NOMO-1 treated with dmso at 0.1 percent for 144 hours (cell line): Measurements from ENCODE around the gene CNGA3.

Experiments used
- DNase-seq: peaks from one replicate; lab custom pipeline; 2025; ENCODE audit not compliant: unreplicated experiment; lab: John Stamatoyannopoulos, UW

CNGA3 gene

DNA sequence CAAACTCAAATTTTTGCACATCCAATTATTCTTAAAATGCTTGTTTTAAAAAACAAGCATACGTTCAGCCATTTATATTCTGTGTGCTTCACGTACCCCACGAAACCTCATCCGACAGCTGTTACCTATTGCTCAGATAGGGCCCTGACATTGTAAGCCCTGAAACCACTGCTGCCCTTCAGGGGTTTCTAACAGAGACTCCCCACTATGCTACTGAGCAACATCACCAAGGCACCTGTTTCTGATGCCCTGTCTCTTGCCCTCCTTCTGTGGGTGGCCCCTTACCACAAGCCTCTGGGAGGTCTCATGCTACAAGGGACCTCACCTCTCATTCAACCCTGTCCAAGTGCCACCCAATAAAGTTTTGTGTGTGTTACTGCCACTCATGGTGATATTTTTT is 18.5 kb upstream of the CNGA3 start:
- no peak for DNase-seq

DNA sequence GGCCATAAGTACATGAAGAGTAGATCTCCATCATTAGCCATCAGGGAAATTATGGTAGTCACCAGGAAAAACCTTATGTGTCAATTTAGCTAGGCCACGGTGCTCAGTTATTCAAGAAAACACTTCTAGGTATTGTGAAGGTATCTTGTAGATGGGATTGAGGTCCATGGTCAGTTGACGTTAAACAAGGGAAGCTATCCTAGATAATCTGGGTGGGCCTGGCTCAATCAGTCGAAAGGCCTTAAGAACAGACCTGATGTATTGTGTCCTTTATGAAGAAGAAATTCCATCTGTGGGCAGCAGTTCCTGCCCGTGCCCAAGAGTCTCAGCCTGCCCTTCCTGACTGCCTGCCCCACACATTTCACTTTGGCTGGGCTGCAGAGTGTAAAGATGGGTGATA is 16.7 kb upstream of the CNGA3 start:
- no peak for DNase-seq

DNA sequence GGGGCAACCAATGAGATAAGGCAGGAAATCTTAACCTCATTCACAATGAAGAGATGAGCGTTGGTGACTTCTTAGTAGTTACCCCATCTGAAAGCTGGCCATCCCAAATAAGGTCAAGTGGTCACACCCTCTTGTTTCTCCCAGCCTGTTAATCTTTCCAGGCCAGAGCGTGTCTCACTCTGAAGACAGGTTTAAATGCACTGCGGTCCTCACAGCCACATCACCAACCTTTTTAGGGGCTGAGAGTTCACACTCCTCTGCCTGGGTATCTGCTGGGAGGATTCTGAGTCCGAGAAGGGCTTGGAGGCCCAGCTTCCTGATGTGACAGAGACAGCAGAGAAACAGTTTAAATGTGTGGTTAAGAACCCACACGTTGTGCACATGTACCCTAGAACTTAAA is 13.3 kb upstream of the CNGA3 start:
- DNase-seq, result no peak

DNA sequence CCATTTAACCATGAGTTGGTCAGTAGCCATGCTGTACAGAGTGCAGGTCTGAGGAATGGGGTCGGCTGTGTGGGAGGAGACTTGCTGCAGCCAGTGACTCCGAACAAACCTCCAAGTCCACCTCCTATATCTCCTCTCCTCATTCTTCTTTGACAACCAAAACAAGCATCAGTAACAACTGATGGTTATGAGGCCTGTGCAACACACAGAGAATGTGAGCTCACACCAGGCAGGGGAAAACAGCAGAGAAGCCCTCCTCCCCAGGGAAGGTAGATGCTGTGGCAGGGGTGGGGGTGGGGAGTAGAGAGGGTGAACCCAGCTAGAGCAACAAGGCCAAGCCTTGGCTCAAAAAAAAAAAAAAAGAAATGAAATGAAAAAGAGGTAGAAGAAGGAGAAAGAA is 12.3 kb upstream of the CNGA3 start:
- no peak for DNase-seq

DNA sequence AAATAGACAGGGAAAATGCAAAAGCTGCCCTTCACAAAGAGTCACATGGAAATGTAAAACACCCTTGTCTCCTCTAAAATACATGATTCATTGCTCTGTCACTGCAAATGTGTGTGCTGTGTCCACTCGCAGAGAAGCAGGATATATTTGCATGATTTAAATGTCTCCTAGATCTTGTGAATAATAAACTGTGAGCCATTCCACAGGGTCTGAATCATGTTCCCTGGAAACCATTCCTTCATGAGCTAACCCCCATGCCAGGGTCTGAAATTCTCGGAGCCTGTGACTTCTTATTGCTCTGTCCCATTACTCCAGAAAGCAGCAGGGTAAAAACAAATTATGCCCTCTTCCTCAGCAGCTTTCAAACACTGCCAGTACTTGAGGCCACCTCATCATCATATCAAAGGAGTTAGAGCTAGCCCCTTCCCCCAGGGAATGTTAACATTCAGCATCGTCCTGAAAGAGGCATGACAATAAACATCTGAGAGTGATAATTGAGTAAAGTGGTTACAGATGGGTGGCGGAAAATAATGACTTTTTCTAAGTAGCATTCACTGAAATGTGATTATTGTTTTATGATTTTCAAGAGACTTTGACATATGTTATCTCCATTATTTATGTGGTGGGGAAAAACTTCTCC is 11.7 kb upstream of the CNGA3 start:
- DNase-seq, result no peak

DNA sequence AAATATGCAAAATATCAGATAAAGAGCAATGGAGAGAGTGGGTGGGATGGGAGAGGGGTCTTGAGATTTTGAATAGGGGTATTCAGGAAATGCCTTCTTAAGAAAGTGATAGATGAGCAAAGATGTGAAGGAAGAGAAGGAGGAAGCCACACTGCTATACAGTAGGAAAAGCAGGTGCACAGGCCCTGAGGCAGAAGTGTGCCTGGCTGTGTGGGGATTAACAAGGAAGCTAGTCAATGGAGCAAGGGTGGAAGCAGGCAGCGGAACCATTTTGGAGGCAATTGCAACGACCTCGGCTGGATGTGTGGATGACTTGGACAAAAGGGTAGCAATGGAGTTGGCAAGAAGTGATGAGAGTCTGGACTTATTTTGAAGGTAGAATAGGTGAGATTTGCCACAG is 11.0 kb upstream of the CNGA3 start:
- DNase-seq, result no peak

DNA sequence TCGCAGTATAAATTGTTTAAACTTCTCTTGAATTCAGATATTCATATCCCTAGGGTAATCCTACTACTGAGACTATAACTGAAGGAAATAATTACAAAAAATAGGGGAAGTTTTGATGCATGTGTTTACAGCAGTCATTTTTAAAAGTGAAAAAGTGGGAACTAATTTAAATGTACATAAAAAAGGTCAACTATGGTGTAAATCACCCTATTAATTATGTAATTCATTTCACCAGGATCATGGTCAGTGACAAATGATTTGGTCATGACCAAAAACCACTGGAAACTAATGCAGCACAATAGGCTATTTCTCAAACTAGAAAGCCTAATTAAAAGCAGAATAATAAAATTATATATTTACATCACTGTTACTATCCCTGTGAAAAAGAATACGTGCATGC is 5.0 kb upstream of the CNGA3 start:
- no peak for DNase-seq

DNA sequence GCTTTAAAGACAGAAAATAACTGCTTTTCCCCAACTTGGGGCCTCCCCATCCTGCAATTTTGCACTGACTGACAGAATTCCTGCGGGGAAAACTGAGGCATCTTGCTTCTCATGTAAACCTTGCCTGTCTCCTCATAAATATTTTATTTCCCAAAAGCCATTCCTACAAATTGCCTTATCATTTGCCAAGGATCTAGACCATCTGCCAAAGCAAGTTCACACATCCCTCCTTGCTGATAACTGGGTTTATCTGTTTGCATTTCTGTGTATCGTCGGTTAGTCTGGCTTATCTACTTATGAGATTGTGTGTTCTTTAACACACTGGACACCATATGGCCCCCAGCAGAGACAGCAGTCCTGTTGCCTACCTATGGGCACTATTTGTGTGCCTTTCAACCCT is 3.0 kb upstream of the CNGA3 start:
- DNase-seq, result no peak

DNA sequence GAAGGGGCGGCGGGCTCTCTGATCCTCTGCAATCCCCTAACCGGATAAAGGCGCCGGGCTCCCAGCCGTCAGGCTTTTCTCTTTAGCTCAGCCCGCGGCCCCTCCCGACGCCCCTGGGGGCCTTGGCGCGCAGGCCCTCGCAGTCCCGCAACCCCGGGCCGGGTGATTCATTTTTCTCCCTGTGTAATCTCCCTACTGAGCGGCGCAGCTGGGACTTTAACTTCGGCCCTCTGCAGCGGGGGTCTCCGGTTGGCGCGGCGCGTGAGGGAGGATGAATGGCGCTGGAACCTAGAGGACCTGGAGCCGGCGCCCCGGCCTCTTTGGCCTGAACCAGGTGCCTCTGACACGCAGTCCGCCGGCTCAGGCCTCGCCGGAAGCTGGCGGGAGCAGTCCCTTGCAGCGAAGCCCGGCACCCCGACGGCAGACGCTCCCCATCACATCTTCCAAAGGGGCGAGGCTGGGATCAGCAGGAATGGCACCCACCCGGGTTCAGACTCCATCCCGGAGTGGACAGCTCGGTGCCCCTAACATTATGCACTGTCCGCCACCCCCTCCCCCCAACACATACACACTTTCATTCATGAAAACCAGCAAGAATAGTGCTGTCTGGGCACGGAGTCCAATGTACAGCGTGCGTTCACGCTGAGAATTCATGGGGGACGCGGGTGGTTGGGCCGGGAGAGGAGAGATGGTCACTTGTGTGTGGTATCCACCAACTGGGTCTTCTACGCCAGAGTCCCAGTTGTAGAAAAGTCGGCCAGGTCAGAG is 1.2 kb downstream of the CNGA3 start:
- no peak for DNase-seq

DNA sequence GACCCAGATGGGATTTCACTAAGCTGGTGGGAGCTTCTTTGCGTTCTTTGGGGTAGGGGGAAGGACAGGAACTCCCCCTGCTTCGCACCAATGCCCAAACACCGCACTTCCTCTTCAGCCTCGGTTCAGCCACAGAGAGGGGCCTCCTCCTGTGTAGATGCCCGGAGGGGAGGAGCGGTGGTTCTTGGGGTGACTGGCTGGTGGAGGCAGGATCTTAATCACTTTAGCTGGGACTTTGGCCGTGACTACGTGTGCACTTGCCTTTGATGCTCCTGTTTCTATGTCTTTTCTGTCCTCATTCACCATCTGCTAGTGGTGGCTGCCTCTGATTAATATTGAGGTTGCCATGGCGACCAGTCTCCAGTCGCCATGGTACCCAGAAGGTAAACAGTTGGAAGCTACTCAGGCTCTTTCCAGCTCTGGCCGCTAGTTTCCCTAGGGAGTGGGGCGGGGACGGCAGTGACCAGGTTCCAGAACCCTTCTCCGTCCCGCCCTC is 1.9 kb downstream of the CNGA3 start:
- no peak for DNase-seq

DNA sequence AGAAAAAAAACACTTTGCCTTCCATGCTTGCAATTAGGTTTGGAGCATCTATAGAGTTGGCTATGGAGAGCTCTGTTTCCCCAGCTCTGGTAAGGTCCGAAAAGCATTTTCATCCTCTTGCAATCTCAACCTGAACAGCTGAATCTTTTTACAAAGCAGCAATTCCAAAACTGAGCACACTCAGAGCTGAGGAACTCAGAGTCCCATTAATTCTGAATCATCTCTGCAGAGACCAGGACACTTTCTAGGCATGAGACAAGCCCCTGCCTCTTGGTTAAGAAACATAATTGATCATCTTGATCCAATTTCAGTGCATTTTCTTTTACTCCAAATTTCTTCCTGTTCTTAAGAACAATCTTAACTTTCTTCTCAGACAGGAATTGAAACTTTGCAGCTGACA is 4.2 kb downstream of the CNGA3 start:
- DNase-seq, result no peak

DNA sequence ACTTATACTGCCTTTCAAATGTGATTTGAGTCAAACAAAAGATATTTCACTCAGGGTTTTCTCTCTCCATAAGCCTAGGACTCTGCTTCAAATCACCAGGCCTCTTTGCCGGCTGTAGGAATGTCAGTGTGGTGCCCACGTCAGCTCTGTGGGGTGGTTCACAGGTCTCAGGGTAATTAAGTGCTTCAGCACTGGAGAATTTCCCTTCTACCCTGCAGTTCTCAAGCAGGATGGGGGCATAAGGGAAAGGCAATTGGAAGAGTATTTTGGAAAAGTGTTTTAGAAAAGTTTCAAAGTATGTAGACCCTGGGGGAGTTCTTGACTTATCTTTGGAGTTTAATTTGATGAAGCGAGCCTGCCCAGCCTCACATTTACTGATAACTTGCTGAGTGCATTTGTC is 9.6 kb downstream of the CNGA3 start:
- no peak for DNase-seq

DNA sequence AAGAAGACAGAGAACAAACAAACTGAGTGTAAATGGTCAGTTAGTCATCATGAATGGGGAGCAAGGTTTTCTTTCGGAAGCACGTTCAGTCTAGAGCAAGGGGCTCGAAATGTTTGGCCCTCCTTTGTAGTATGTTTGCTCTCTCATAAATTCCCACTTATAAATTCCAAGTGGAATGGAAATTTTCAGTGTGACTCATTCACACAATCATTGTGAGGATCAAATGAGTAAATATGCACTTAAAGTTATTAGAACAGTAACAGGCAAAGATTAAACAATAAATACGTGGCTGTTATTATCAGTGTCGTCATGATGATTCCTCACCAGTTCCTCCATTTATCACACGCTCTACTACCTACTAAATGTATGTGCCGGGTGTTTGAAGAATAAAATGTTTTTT is 10.5 kb downstream of the CNGA3 start:
- no peak for DNase-seq

DNA sequence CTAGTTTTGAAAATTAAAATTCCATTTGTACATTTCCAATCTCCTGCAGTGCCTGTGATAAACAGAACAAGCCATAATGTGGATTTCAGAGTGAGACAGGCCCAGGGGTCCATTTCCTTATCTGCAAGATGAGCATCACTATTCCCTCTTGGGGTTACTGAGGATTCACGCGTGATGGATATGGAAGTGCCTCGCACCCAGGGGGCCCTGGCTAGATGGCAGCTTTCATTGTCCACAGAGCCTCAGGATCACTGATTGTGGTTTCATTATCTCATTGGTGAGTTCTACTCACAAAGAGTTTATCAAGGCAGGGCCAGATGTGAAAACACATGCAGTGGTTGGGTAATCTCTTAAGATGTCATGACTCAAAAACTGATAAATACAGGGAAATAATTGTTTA is 11.6 kb downstream of the CNGA3 start:
- DNase-seq, result no peak

DNA sequence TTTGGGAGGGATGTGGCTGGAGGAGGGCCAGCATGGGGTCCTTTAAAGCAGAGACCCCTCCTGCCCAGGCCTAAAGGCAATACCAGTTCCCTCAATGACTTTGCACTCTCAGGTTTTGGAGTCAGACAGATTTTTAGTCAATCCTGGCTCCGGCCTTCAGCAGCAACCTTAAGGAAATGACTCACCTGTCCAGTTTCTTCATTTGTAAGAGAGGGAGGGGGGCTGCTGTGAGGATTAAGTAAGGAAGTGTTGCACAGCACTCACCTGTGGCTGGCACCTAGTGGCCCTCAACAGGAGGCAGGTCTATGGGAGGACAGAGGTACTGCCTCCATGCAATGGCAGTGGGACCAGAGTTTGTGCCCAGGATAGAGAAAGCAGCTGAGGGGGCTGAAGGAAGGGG is 13.7 kb downstream of the CNGA3 start:
- no peak for DNase-seq

DNA sequence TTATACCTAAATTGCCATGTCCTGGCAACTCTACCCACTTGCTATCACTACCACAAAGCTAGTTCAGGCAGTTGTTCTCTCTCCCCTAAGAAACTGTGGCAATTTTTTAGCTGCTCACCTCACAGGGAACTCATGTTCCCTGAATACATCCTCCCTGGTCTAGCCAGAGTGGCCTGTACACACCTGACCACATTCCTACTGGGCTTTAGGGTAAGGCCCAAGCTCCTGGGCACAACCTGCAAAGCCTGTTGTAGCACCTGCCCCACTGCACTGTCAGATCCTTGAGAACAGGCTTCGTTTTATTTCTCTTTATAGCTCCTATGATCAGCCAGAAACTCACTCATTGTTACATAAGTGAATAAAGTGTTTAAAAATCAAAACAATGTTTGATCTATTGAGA is 21.5 kb downstream of the CNGA3 start:
- DNase-seq, result no peak

DNA sequence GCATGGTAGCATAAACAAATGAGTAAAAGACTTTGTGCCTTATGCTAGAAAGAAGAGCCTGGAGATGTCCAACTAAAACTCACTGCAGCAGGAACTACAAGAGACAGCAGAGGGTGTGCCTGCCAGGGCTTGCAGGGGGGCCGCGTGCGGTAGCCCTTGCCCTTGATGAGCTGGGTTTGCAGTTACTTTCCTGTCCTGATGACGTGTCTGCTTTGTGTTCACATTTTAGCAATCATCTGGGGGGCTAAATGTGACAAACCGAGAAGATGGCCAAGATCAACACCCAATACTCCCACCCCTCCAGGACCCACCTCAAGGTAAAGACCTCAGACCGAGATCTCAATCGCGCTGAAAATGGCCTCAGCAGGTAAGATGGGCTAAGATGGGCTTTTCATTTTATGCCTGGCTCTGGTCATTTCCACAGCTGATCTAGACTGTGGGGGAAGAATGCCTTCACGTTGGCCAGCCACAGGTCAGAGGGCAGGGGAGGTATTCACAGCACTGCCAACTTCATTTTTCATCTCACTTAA is 23.5 kb downstream of the CNGA3 start:
- DNase-seq, result no peak

DNA sequence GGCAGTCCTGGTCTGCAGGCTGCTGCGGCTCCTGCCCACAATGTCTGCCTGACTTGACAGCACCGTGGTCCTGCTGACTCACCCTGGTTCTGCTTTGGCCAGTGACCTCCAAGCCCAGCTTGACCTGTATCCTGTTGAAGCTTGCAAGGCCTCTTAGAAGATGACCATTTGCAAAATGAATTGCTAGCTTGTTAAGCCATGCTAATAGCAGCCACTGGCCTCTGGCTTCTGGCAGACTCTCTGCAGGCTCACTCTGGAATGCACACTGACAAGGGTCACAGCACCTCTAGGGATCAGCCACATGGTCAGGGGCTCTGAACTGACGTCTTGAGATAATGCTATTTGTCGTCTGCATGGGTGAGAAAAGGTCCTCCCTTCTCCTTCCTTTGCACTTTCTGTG is 25.9 kb downstream of the CNGA3 start:
- DNase-seq, result no peak

DNA sequence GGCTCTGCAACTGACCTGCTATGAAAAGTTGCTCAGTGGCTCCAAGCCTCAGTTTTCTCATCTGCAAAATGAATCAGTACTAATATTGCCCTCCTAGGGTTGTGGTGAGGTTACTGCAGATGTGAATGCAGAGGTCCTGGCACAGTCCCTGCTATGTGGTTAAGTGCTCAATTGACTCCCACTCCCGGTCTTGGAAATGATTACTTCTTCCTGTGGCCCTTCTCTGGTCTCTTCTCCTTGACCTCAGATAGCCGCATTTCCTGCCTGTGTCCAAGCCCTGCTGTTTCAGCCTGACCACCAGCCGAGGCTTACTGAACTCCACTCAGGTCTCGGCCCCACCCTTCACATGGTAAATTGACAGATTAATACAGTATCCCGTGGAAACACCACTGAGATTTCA is 26.3 kb downstream of the CNGA3 start:
- DNase-seq, result no peak

DNA sequence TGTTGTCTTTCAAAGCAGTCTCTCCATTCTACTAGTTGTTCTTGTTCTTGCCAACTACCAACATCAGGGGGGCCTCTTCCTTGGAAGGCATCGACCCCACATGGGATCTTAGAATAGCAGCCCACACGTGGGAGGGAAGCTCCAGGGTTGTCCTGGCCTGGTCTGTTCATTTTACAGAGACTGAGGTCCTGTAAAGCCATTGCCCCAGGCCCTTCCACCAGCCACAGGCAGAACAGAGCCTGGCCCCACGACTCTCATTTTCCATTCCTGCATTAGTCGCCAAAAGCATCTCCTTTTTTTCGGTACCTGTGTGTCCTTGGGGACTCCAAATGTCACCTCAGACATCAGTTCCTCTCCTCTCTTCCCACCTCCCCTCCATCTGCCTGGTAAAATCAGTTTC is 28.0 kb downstream of the CNGA3 start:
- DNase-seq, result no peak

DNA sequence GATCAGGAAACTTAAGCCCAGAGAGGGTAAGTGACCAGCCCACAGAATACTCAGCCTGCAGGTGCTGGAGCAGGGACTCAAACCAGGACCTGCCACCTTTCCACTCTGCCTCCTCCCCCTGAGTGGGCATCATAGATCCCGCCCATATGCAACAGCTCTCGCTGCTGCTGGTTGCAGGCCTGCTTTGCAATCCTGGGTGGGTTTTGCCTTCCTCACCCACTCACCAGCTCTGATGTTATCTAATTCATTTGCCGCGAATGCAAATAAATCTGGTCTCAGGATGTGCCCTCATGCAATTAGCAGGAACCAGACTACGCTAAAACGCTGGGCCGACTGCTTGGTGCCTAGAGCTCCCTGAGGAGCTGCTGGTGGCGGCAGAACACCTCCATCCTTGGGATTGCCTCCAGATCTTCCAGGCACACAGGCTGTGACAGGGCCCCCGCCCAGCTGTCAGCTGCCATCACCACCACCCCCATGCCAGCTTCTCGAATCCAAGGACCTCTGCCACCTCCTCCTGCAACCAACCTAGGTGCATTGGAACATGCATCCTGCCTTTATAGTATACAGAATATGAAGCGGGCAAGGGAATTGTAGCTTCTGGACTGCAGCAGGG is 28.8 kb downstream of the CNGA3 start:
- no peak for DNase-seq

DNA sequence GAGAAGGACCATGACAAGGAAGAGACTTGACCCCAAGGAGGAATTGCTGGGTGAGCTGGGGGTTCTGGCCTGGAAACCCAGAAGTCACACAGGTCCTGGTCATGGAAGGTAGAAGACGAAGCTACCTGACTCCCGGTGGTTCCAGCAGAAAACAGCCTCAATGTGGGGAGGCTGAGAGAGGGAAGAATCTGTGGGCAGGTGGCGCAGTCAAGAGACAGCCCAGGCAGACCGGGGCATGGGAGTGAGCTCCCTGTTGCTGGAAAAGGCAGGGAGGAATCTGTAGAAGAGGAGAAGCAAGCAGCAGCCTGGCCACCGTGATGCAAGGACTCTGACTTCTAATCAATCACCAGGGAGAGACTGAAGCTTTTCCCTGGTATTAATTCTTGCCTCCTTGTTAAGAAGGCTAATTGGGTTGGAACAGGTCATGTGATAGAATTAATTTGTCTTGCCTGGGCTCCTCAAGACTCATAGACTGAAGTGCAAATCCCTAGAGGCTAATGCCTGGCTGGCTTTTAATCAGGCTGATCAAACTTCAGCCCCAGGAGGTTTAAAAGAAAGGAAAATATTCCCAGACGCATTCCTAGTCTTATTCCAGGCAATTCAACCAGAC is 30.1 kb downstream of the CNGA3 start:
- no peak for DNase-seq
